HG03565 (cell line): ENCODE measurements around the gene ATP6V1F.

Source experiments
- ATAC-seq: cut with Tn5 transposase; IDR thresholded peaks from one replicate; pipeline ENCODE4 v1.9.1; 2021; ENCODE audit warnings: mild to moderate bottlenecking, moderate library complexity; ENCODE audit not compliant: unreplicated experiment

The ATP6V1F gene

GRCh38 chr7:128867241-128867640 lies 4.6 kb downstream of the ATP6V1F start:
- no peak for ATAC-seq

GRCh38 chr7:128867842-128868623 lies 5.4 kb downstream of the ATP6V1F start:
- no peak for ATAC-seq

- ATAC-seq: no peak
Observed at GRCh38 chr7:128868624-128869137, 6.0 kb downstream of the ATP6V1F start.

GRCh38 chr7:128869138-128869943 lies 6.7 kb downstream of the ATP6V1F start:
- no peak for ATAC-seq

- ATAC-seq: no peak
Observed at GRCh38 chr7:128869944-128870285, 7.3 kb downstream of the ATP6V1F start.

- ATAC-seq: no peak
Observed at GRCh38 chr7:128871050-128871449, 8.4 kb downstream of the ATP6V1F start.

- no peak for ATAC-seq
Observed at GRCh38 chr7:128872394-128872824, 9.8 kb downstream of the ATP6V1F start.

- ATAC-seq: no peak
Observed at GRCh38 chr7:128873234-128873633, 10.6 kb downstream of the ATP6V1F start.

- no peak for ATAC-seq
Observed at GRCh38 chr7:128874140-128875031, 11.7 kb downstream of the ATP6V1F start.

- ATAC-seq: no peak
Observed at GRCh38 chr7:128875523-128875948, 12.9 kb downstream of the ATP6V1F start.

- ATAC-seq: no peak
Observed at GRCh38 chr7:128876127-128876526, 13.5 kb downstream of the ATP6V1F start.

GRCh38 chr7:128876586-128876977 lies 13.9 kb downstream of the ATP6V1F start:
- ATAC-seq: no peak

- ATAC-seq: no peak
Observed at GRCh38 chr7:128876978-128877755, 14.5 kb downstream of the ATP6V1F start.

GRCh38 chr7:128877756-128878120 lies 15.1 kb downstream of the ATP6V1F start:
- no peak for ATAC-seq

GRCh38 chr7:128878226-128879105 lies 15.8 kb downstream of the ATP6V1F start:
- ATAC-seq: no peak

GRCh38 chr7:128879461-128879938 lies 16.8 kb downstream of the ATP6V1F start:
- no peak for ATAC-seq

GRCh38 chr7:128879939-128880746 lies 17.5 kb downstream of the ATP6V1F start:
- ATAC-seq: no peak

GRCh38 chr7:128880791-128881457 lies 18.3 kb downstream of the ATP6V1F start:
- no peak for ATAC-seq
